K562 (cell line): ENCODE results near the gene SLC4A2. TPM values are rescaled to one million over a fixed set of nuclear protein-coding genes. Genes with fewer than 3 reads are reported as not detected.

Experiments
- ATAC-seq: fragments of 200-7000 bp; cut with Tn5 transposase; 3 replicates; pipeline ENCODE4 v1.9.1; 2020; ENCODE audit warnings: moderate library complexity
- BruUV-seq: library from RNA; stranded (reverse); fragments of 400-500 nt; replicated peaks from 2 replicates; lab custom pipeline; 2021; lab: Mats Ljungman, UMichigan
- CTCF ChIA-PET: fragments of 300-600 bp; formaldehyde crosslinking; extraction: SDS; loops from one replicate; lab custom pipeline; 2021; ENCODE audit warnings: low intra/inter-chr PET ratio; lab: Yijun Ruan, JAX
- POLR2A ChIA-PET: fragments of 300-600, 350-650 bp; sonication (Branson Sonifier 250); formaldehyde crosslinking; extraction: SDS; loops from one replicate; lab custom pipeline; 2021; ENCODE audit warnings: antibody characterized with exemption, inconsistent platforms; lab: Yijun Ruan, JAX
- DNase-seq, 4 experiments: peaks; one replicate each; pipeline versions ENCODE4 v3.0.0 to v3.0.0-alpha.2; 2011 to 2018; ENCODE audit warnings: low spot score in 3 of 4, mixed read lengths in 3 of 4; ENCODE audit errors: extremely low read depth in 1 of 4
- FAIRE-seq: peaks from 2 replicates; lab custom pipeline; 2011; peaks lifted over from hg19 to GRCh38; lab: Jason Lieb, UNC
- H2AFZ ChIP-seq: 2 replicates; pipeline ENCODE4 v1.6.0; 2011; ENCODE audit warnings: low read depth, low read length, control low read depth, inconsistent platforms
- H3K27ac ChIP-seq: fragments of 200-600 bp; 3 replicates; pipeline ENCODE4 v1.8.0; 2011; ENCODE audit warnings: low read depth, mild to moderate bottlenecking, control low read depth, inconsistent platforms, low read length, moderate library complexity, mixed read lengths; ENCODE audit errors: extremely low read depth
- H3K27me3 ChIP-seq, 2 experiments: fragments of 300-600 bp in 1 of 2; 2 replicates in 1 of 2; 3 replicates in 1 of 2; pipeline versions ENCODE4 v1.6.0 to v1.8.0; 2011; ENCODE audit warnings: inconsistent platforms in 2 of 2, low read length in 2 of 2, mild to moderate bottlenecking in 1 of 2, mixed read lengths in 1 of 2, moderate library complexity in 1 of 2; ENCODE audit not compliant: control insufficient read depth in 2 of 2, insufficient read depth in 2 of 2
- H3K36me3 ChIP-seq: fragments of 300-600 bp; 3 replicates; pipeline ENCODE4 v1.8.0; 2011; ENCODE audit warnings: mild to moderate bottlenecking, low read length, inconsistent platforms; ENCODE audit not compliant: control insufficient read depth, insufficient read depth
- H3K4me1 ChIP-seq, 2 experiments: fragments of 200-600 bp in 1 of 2; replicated peaks in 1 of 2; 2 replicates in 1 of 2; 3 replicates in 1 of 2; pipeline versions ENCODE4 v1.5.1 to v1.8.0; 2011; ENCODE audit warnings: inconsistent platforms in 2 of 2, low read length in 2 of 2, mild to moderate bottlenecking in 1 of 2, mixed read lengths in 1 of 2, moderate library complexity in 1 of 2; ENCODE audit not compliant: control insufficient read depth in 2 of 2, insufficient read depth in 2 of 2
- H3K4me2 ChIP-seq: 2 replicates; pipeline ENCODE4 v1.6.1; 2011; ENCODE audit warnings: low read length, control low read depth, inconsistent platforms, mixed read lengths; ENCODE audit not compliant: insufficient read depth
- H3K4me3 ChIP-seq: fragments of 200-600 bp; sonication (generic), shearing (Covaris generic); 2 replicates; pipeline ENCODE4 v1.5.1; 2016; ENCODE audit warnings: control low read depth, inconsistent platforms
- H3K79me2 ChIP-seq: fragments of 200-600 bp; 3 replicates; pipeline ENCODE4 v1.8.0; 2011; ENCODE audit warnings: low read length, inconsistent platforms; ENCODE audit not compliant: control insufficient read depth, insufficient read depth
- H3K9ac ChIP-seq, 2 experiments: 2 replicates each; pipeline versions ENCODE4 v1.6.0 to v1.6.1; 2011; ENCODE audit warnings: low read depth in 2 of 2, low read length in 2 of 2, control low read depth in 1 of 2, inconsistent platforms in 1 of 2, mild to moderate bottlenecking in 1 of 2, mixed read lengths in 1 of 2; ENCODE audit not compliant: insufficient read depth in 1 of 2
- H3K9me1 ChIP-seq: one replicate; pipeline ENCODE4 v1.6.0; 2011; ENCODE audit warnings: inconsistent platforms, mild to moderate bottlenecking, low read length, moderate library complexity; ENCODE audit not compliant: control insufficient read depth, insufficient read depth
- H3K9me3 ChIP-seq: replicated peaks from 2 replicates; pipeline ENCODE4 v1.5.1; 2011; ENCODE audit warnings: low read depth, low read length, inconsistent platforms; ENCODE audit not compliant: control insufficient read depth, insufficient read depth
- H4K20me1 ChIP-seq: replicated peaks from 2 replicates; pipeline ENCODE4 v1.6.1; 2011; ENCODE audit warnings: low read length, inconsistent platforms, mixed read lengths; ENCODE audit not compliant: control insufficient read depth, insufficient read depth
- CREBBP ChIP-seq: IDR thresholded peaks from one replicate; pipeline ENCODE4 v1.6.1; 2012; ENCODE audit warnings: low read depth, mild to moderate bottlenecking, control low read depth, inconsistent platforms, low read length
- ELK1 ChIP-seq: sonication (generic); formaldehyde crosslinking; IDR thresholded peaks from 2 replicates; pipeline ENCODE4 v1.8.1; 2022; ENCODE audit warnings: missing genetic modification reagents
- JUN ChIP-seq, 2 experiments: sonication (generic) in 1 of 2; formaldehyde crosslinking in 1 of 2; IDR thresholded peaks; 2 replicates each; pipeline versions ENCODE4 v1.6.1 to v1.8.0; 2012 to 2022; ENCODE audit warnings: borderline replicate concordance in 2 of 2, mild to moderate bottlenecking in 2 of 2, improper control_type of control experiment in 1 of 2, low read depth in 1 of 2, low read length in 1 of 2, missing genetic modification reagents in 1 of 2
- MCM3 ChIP-seq: fragments of 450-650 bp; IDR thresholded peaks from 2 replicates; pipeline ENCODE4 v1.6.1; 2016
- MTA1 ChIP-seq: fragments of 450-650 bp; IDR thresholded peaks from 2 replicates; pipeline ENCODE4 v1.6.1; 2017; ENCODE audit warnings: borderline replicate concordance
- RUNX1 ChIP-seq: sonication (generic); IDR thresholded peaks from 2 replicates; pipeline ENCODE4 v1.6.1; 2016; ENCODE audit warnings: antibody characterized with exemption, low read depth
- U2AF2 ChIP-seq: fragments of 200-400 bp; formaldehyde crosslinking; optimal IDR thresholded peaks from 2 replicates; pipeline ENCODE3; 2017; ENCODE audit warnings: low read depth, mild to moderate bottlenecking, low read length
- ZBED1 ChIP-seq: IDR thresholded peaks from 2 replicates; pipeline ENCODE4 v1.6.1; 2014
- WGBS: fragments of 100-300 bp; shearing (Covaris generic); methylation state at CpG from one replicate; pipeline ENCODE4 v1.1.6; 2016; ENCODE audit warnings: low coverage, mixed read lengths; ENCODE audit not compliant: insufficient coverage; ENCODE audit errors: missing lambda C conversion rate; 5-methylcytosine and 5-hydroxymethylcytosine counted together
- in situ Hi-C: fragments of 300-500 bp; cut with MboI; formaldehyde crosslinking; loops from 4 replicates; pipeline ENCODE4 v1.15.0; 2018; ENCODE audit warnings: inconsistent platforms, mixed read lengths
- intact Hi-C: fragments of 100-400 bp; cut with micrococcal nuclease; formaldehyde crosslinking; loops from 2 replicates; pipeline ENCODE4 v1.14.2; 2022
- polyA plus RNA-seq, 8 experiments: library from polyadenylated mRNA; depleted of rRNA in 4 of 8; stranded (reverse) in 5 of 8; unstranded in 3 of 8; fragments of >200 nt; fragmentation: Nextera tagmentation in 2 of 8; fragmentation: Illumina TruSeq in 1 of 8; extraction: Ambion mirVana in 2 of 8; extraction: Trizol in 1 of 8; gene quantifications; 2 replicates each; pipeline versions ENCODE4 v1.2.1 to v1.2.3, GENCODE V29; 2011 to 2014; ENCODE audit warnings: inconsistent platforms in 1 of 8, missing spikeins in 1 of 8
- total RNA-seq, 7 experiments: library from RNA; depleted of rRNA in 6 of 7; stranded (reverse); fragments of >200 nt in 6 of 7; fragmentation: Illumina TruSeq in 2 of 7; extraction: Trizol in 2 of 7; gene quantifications; 2 replicates each; pipeline versions ENCODE4 v1.2.1 to v1.2.3, GENCODE V29; 2011 to 2021; ENCODE audit warnings: low replicate concordance in 1 of 7
- TF ChIP-seq, protein P1 (sequence below): fragments of 250-450 bp; sonication (Bioruptor Pico); IDR thresholded peaks from 2 replicates; pipeline ENCODE4 v1.4.0; 2020; ENCODE audit warnings: mild to moderate bottlenecking, moderate library complexity
- TF ChIP-seq, protein P2 (sequence below): fragments of 250-450 bp; sonication (Bioruptor Pico); IDR thresholded peaks from 2 replicates; pipeline ENCODE4 v1.6.1; 2021; ENCODE audit warnings: mild to moderate bottlenecking
- TF ChIP-seq, protein P3 (sequence below), 2 experiments: fragments of 450-650 bp; IDR thresholded peaks; 2 replicates each; pipeline ENCODE4 v1.6.1; 2018; ENCODE audit warnings: mild to moderate bottlenecking in 2 of 2, low read depth in 1 of 2; ENCODE audit not compliant: partially characterized antibody in 2 of 2

SLC4A2 gene
- total and polyA plus RNA-seq, 9 of the 15 experiments (the other 6 are each of a cell fraction or from before 2014, with no cell fraction given), result 11.4 to 375 (median 130) TPM

DNA sequence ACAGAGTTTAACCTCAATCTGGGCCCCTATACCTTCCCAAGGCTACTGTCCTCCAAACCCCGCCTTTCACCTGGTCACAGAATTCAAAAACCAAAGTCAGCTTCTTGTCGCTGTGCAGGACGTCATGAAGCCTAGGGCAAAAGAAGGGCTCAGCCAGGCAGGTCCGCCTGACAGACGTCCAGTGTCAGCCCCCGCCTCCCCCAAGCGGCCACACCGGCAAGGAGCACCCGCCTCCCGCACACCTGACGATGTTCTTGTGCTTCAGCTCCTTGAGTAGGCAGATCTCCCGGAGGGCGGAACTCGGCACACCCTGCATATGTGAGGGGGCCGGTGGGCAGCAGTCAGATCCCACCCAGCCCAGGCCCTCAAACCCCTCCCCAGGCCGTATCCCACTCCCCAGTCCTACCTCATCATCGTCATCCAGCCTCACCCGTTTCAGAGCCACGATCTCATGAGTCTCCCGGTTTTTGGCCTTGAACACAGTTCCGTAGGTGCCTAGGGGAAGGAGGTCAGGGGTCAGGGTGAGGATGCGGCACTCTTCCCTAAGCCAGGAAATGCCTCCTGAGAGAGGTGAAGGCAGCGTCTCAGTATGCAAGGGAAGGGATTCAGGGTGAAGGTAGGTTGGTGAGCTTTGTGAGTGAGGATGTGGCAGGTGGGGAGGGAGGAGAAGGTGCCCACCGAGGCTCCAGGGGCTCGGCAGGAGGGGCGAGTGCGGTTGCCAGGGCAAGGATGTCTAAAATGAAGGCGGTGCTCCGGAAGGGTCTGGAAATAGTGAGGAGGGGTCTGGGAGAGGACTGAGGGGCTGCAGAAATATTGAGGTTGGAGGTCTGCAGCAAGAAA lies 2.5 kb upstream of the SLC4A2 start:
- H4K20me1 ChIP-seq, result peaks cover 10% of the 10 kb centered on the region
- POLR2A ChIA-PET, result interaction anchor here (0.6 to 1.8 kb wide), 4 partner anchors 15 to 94 kb away, joined by 3 to 4 read pairs (median 4); no protein-coding TSS in a partner anchor
- FAIRE-seq (no peak), ATAC-seq (peak; percentile 6; the same call in 1 of the 3 replicates), DNase-seq (peak; percentile 69 to 76 (median 74))
- peak overlapping the region; percentile 90 for H3K4me2 ChIP-seq
- H3K27ac ChIP-seq, result peak overlapping the region; percentile 27; the same call in 2 of the 3 replicates
- CTCF ChIA-PET, result interaction anchor here (0.6 to 2.9 kb wide), 2 partner anchors 28 to 91 kb away, joined by 3 to 14 read pairs; partner anchors contain the start of gene ABCB8
- peak overlapping the region; percentile 74 for H2AFZ ChIP-seq
- H3K36me3 ChIP-seq, result peaks cover 2% of the 10 kb centered on the region; the same call in 2 of the 3 replicates
- peaks cover 49 to 71% of the 10 kb centered on the region in 2 experiments for H3K4me1 ChIP-seq
- peak overlapping the region; percentile 84 for H3K4me3 ChIP-seq
- BruUV-seq, result no TSS peak
- peak overlapping the region; percentile 85 to 91 for H3K9ac ChIP-seq
- 51% methylated on average over 29 of the region's 29 CpGs for WGBS
- no peaks in the 10 kb centered on the region for H3K27me3 ChIP-seq
- intact Hi-C loops (no loop called here), in situ Hi-C loops (no loop called here)
- no peaks in the 10 kb centered on the region for H3K9me1 ChIP-seq
- no peaks in the 10 kb centered on the region for H3K9me3 ChIP-seq
- H3K79me2 ChIP-seq, result peaks cover 31% of the 10 kb centered on the region
- TF ChIP-seq CREBBP (no peak), ELK1 (CRISPR knock-in tag) (no peak), MTA1 (0 out of 2 replicates have a peak, but pooled peaks have one; percentile 34), ZBED1 (no peak), RUNX1 (no peak), JUN (IDR thresholded peaks at IDR 0.05; ENCODE audit: borderline replicate concordance, low read depth, low read length) (no peak), JUN (CRISPR knock-in tag; IDR thresholded peaks at IDR 0.05; ENCODE audit: borderline replicate concordance) (no peak), U2AF2 (no peak), MCM3 (no peak)
- TF ChIP-seq, protein P1, sequence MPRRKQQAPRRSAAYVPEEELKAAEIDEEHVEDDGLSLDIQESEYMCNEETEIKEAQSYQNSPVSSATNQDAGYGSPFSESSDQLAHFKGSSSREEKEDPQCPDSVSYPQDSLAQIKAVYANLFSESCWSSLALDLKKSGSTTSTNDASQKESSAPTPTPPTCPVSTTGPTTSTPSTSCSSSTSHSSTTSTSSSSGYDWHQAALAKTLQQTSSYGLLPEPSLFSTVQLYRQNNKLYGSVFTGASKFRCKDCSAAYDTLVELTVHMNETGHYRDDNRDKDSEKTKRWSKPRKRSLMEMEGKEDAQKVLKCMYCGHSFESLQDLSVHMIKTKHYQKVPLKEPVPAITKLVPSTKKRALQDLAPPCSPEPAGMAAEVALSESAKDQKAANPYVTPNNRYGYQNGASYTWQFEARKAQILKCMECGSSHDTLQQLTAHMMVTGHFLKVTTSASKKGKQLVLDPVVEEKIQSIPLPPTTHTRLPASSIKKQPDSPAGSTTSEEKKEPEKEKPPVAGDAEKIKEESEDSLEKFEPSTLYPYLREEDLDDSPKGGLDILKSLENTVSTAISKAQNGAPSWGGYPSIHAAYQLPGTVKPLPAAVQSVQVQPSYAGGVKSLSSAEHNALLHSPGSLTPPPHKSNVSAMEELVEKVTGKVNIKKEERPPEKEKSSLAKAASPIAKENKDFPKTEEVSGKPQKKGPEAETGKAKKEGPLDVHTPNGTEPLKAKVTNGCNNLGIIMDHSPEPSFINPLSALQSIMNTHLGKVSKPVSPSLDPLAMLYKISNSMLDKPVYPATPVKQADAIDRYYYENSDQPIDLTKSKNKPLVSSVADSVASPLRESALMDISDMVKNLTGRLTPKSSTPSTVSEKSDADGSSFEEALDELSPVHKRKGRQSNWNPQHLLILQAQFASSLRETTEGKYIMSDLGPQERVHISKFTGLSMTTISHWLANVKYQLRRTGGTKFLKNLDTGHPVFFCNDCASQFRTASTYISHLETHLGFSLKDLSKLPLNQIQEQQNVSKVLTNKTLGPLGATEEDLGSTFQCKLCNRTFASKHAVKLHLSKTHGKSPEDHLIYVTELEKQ (CRISPR knock-in tag), result no peak
- TF ChIP-seq, protein P2, sequence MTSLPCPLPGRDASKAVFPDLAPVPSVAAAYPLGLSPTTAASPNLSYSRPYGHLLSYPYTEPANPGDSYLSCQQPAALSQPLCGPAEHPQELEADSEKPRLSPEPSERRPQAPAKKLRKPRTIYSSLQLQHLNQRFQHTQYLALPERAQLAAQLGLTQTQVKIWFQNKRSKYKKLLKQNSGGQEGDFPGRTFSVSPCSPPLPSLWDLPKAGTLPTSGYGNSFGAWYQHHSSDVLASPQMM (CRISPR knock-in tag), result no peak
- TF ChIP-seq, protein P3, sequence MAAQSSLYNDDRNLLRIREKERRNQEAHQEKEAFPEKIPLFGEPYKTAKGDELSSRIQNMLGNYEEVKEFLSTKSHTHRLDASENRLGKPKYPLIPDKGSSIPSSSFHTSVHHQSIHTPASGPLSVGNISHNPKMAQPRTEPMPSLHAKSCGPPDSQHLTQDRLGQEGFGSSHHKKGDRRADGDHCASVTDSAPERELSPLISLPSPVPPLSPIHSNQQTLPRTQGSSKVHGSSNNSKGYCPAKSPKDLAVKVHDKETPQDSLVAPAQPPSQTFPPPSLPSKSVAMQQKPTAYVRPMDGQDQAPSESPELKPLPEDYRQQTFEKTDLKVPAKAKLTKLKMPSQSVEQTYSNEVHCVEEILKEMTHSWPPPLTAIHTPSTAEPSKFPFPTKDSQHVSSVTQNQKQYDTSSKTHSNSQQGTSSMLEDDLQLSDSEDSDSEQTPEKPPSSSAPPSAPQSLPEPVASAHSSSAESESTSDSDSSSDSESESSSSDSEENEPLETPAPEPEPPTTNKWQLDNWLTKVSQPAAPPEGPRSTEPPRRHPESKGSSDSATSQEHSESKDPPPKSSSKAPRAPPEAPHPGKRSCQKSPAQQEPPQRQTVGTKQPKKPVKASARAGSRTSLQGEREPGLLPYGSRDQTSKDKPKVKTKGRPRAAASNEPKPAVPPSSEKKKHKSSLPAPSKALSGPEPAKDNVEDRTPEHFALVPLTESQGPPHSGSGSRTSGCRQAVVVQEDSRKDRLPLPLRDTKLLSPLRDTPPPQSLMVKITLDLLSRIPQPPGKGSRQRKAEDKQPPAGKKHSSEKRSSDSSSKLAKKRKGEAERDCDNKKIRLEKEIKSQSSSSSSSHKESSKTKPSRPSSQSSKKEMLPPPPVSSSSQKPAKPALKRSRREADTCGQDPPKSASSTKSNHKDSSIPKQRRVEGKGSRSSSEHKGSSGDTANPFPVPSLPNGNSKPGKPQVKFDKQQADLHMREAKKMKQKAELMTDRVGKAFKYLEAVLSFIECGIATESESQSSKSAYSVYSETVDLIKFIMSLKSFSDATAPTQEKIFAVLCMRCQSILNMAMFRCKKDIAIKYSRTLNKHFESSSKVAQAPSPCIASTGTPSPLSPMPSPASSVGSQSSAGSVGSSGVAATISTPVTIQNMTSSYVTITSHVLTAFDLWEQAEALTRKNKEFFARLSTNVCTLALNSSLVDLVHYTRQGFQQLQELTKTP (IDR thresholded peaks at IDR 0.05; ENCODE audit: low read depth in 1 of 2, partially characterized antibody in 2 of 2), result no peak
